Measurements from ENCODE around the gene DYDC1.
"Not testable (repeated sequence)": the region's sequence is repeated elsewhere in the genome, so short reads cannot be mapped to it uniquely, and the experiment has no call there.

DYDC1 gene

GRCh38 chr10:80373502-80373901 lies 16.9 kb upstream of the DYDC1 start:
- Histone ChIP-seq H3K4me1 (ENCODE audit: control insufficient read depth, insufficient read depth, low read length) (no peaks in the 10 kb centered on the region), H3K4me3 (ENCODE audit: low read depth, low read length) (no peak overlapping the region), H3K9me3 (ENCODE audit: control insufficient read depth, insufficient read depth, low read length) (no peaks in the 10 kb centered on the region), H3K27me3 (ENCODE audit: control insufficient read depth, insufficient read depth, low read length) (no peaks in the 10 kb centered on the region), H3K9ac (ENCODE audit: low read depth, low read length) (no peak overlapping the region), H3K36me3 (ENCODE audit: control insufficient read depth, insufficient read depth, low read length) (no peaks in the 10 kb centered on the region)

DNA sequence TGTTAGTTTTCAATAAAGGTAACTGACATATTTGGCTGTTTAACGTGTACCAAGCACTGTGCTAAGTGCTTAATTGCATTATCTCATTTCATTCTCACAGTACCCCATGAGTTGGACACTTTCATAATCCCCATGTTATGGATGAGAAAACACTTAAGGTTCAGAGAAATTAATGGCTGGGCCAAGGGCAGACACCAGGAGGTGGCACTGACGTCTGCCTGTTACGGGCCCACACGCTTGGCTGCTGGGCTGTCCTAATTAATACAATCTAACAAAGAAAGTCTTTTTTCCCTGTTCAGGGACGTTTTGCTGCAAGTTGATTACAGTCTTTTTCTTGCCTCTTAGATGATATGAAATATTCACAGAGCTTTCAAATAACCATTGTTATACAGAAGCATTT lies 16.1 kb upstream of the DYDC1 start:
- no peak overlapping the region for H3K4me3 ChIP-seq (ENCODE audit: low read depth, low read length)
- no peaks in the 10 kb centered on the region for H3K9me3 ChIP-seq (ENCODE audit: control insufficient read depth, insufficient read depth, low read length)
- no peaks in the 10 kb centered on the region for H3K36me3 ChIP-seq (ENCODE audit: control insufficient read depth, insufficient read depth, low read length)
- H3K4me1 ChIP-seq (ENCODE audit: control insufficient read depth, insufficient read depth, low read length) = no peaks in the 10 kb centered on the region
- H3K27me3 ChIP-seq (ENCODE audit: control insufficient read depth, insufficient read depth, low read length) = no peaks in the 10 kb centered on the region
- H3K9ac ChIP-seq (ENCODE audit: low read depth, low read length) = no peak overlapping the region

DNA sequence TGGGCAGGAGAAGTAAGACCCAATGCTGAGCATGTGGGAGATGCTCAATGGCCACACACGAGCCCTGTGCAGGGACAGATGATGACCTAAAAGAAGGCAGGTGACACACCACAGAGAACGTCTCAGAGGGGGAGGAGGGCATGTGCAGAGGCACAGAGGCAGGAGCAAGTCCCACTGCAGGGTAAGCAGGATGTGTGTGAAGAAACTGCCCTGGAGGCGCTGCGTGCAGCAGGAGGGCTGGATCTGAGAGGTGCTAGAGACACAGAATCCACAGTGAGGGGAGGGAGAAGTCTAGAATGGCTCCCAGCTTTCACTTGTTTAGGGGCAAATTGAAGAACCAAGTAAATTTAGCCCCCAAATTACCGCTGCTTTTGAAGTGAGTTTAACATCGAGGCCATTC lies 14.9 kb upstream of the DYDC1 start:
- Histone ChIP-seq H3K9ac (ENCODE audit: low read depth, low read length) (no peak overlapping the region), H3K9me3 (ENCODE audit: control insufficient read depth, insufficient read depth, low read length) (no peaks in the 10 kb centered on the region), H3K4me3 (ENCODE audit: low read depth, low read length) (no peak overlapping the region), H3K36me3 (ENCODE audit: control insufficient read depth, insufficient read depth, low read length) (no peaks in the 10 kb centered on the region), H3K4me1 (ENCODE audit: control insufficient read depth, insufficient read depth, low read length) (no peaks in the 10 kb centered on the region), H3K27me3 (ENCODE audit: control insufficient read depth, insufficient read depth, low read length) (no peaks in the 10 kb centered on the region)

DNA sequence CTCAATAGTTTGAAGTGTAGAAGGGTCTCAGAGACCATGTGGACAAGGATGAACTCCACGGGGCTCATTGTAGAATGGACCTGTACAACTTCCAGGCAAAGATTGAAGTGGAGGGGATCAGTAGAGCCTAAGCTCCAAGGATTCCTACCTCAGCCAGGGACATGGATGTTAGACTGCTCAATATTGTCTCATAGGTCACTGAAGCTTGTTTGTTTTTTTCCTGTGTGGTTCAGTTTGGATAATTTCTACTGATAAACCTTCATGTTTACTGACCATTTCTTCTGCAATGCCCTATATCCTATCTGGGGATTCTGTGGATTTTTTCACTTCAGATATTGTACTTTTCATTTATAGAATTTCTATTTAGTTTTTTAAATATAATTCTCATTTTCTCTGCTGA lies 9.0 kb upstream of the DYDC1 start:
- H3K9ac ChIP-seq (ENCODE audit: low read depth, low read length) = no peak overlapping the region
- H3K27me3 ChIP-seq (ENCODE audit: control insufficient read depth, insufficient read depth, low read length) = no peaks in the 10 kb centered on the region
- no peaks in the 10 kb centered on the region for H3K9me3 ChIP-seq (ENCODE audit: control insufficient read depth, insufficient read depth, low read length)

DNA sequence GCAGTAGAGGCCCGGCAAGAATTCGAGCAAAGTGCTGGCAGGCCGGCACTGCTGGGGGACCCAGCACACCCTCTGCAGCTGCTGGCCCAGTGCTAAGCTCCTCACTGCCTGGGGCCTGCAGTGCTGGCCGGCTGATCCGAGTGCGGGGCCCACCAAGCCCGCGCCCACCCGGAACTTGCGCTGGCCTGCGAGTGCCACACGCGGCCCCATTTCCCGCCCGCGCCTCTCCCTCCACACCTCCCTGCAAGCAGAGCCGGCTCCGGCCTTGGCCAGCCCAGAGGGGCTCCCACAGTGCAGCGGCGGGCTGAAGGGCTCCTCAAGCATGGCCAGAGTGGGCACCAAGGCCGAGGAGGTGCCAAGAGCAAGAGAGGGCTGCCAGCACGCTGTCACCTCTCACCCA lies 3.1 kb upstream of the DYDC1 start:
- Histone ChIP-seq H3K4me1 (ENCODE audit: control insufficient read depth, insufficient read depth, low read length) (peaks cover 4% of the 10 kb centered on the region), H3K27me3 (ENCODE audit: control insufficient read depth, insufficient read depth, low read length) (peaks cover 22% of the 10 kb centered on the region), H3K36me3 (ENCODE audit: control insufficient read depth, insufficient read depth, low read length) (no peaks in the 10 kb centered on the region), H3K4me3 (ENCODE audit: low read depth, low read length) (no peak overlapping the region), H3K9me3 (ENCODE audit: control insufficient read depth, insufficient read depth, low read length) (no peaks in the 10 kb centered on the region), H3K9ac (ENCODE audit: low read depth, low read length) (no peak overlapping the region)

More for the DNA sequence above, 9.0 kb upstream of the DYDC1 start:
- no peak overlapping the region for H3K4me3 ChIP-seq (ENCODE audit: low read depth, low read length)
- no peaks in the 10 kb centered on the region for H3K4me1 ChIP-seq (ENCODE audit: control insufficient read depth, insufficient read depth, low read length)
- H3K36me3 ChIP-seq (ENCODE audit: control insufficient read depth, insufficient read depth, low read length) = no peaks in the 10 kb centered on the region

DNA sequence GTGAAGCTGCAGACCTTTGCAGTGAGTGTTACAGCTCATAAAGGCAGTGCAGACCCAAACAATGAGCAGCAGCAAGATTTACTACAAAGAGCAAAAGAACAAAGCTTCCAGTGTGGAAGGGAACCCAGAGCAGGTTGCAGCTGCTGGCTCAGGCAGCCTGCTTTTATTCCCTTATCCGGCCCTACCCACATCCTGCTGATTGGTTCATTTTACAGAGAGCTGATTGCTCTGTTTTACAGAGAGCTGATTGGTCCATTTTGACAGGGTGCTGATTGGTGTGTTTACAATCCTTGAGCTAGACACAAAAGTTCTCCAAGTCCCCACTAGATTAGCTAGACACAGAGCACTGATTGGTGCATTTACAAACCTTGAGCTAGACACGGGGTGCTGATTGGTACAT lies 2.4 kb upstream of the DYDC1 start:
- not testable (repeated sequence) for H3K4me3 ChIP-seq (ENCODE audit: low read depth, low read length); H3K9me3 ChIP-seq (ENCODE audit: control insufficient read depth, insufficient read depth, low read length); H3K9ac ChIP-seq (ENCODE audit: low read depth, low read length); H3K36me3 ChIP-seq (ENCODE audit: control insufficient read depth, insufficient read depth, low read length); H3K4me1 ChIP-seq (ENCODE audit: control insufficient read depth, insufficient read depth, low read length)
- peaks cover 22% of the 10 kb centered on the region for H3K27me3 ChIP-seq (ENCODE audit: control insufficient read depth, insufficient read depth, low read length)

DNA sequence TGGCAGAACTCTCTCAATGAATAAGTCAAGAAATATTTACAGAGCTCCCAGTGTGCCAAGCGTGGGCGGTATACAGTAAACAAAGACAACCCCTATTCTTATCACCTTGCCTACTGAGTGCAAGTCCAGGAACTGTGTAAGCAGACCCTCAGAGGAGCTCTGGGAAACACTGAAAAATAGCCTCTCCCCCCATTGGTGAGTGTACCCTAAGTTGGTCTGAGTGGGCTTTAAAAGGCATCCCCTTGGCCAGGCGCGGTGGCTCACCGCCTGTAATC lies 1.2 kb upstream of the DYDC1 start:
- no peak overlapping the region for H3K4me3 ChIP-seq (ENCODE audit: low read depth, low read length)
- H3K9ac ChIP-seq (ENCODE audit: low read depth, low read length) = no peak overlapping the region

GRCh38 chr10:80356989-80357850 lies 665 bp upstream of the DYDC1 start:
- Histone ChIP-seq H3K27me3 (ENCODE audit: control insufficient read depth, insufficient read depth, low read length) (peaks cover 22% of the 10 kb centered on the region), H3K9me3 (ENCODE audit: control insufficient read depth, insufficient read depth, low read length) (no peaks in the 10 kb centered on the region), H3K36me3 (ENCODE audit: control insufficient read depth, insufficient read depth, low read length) (no peaks in the 10 kb centered on the region), H3K9ac (ENCODE audit: low read depth, low read length) (peak overlapping the region; percentile 73), H3K4me1 (ENCODE audit: control insufficient read depth, insufficient read depth, low read length) (peaks cover 4% of the 10 kb centered on the region), H3K4me3 (ENCODE audit: low read depth, low read length) (peak overlapping the region; percentile 77)

More for the DNA sequence above, 1.2 kb upstream of the DYDC1 start:
- Histone ChIP-seq H3K9me3 (ENCODE audit: control insufficient read depth, insufficient read depth, low read length) (no peaks in the 10 kb centered on the region), H3K27me3 (ENCODE audit: control insufficient read depth, insufficient read depth, low read length) (peaks cover 22% of the 10 kb centered on the region), H3K4me1 (ENCODE audit: control insufficient read depth, insufficient read depth, low read length) (peaks cover 4% of the 10 kb centered on the region), H3K36me3 (ENCODE audit: control insufficient read depth, insufficient read depth, low read length) (no peaks in the 10 kb centered on the region)

DNA sequence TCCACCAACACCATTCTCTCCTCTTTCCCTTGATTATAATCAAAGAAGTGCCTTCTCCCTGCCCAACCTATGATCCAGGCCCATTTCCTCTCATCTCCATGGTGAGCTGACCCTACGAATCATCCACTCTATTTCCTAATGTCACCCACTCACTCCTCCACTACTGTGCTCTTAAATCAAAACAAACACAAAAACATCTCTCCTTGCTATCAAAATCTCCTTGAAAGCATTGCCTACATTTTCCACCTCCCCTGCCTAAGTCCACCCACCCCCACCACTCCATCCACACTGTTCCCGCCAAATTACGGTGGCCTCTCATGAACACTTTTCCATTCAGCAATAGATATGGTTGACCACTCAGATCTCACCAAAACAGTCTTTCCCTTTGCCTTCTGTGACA lies 5.3 kb downstream of the DYDC1 start:
- Histone ChIP-seq H3K4me3 (ENCODE audit: low read depth, low read length) (no peak overlapping the region), H3K9ac (ENCODE audit: low read depth, low read length) (no peak overlapping the region), H3K27me3 (ENCODE audit: control insufficient read depth, insufficient read depth, low read length) (peaks cover 16% of the 10 kb centered on the region), H3K4me1 (ENCODE audit: control insufficient read depth, insufficient read depth, low read length) (peaks cover 4% of the 10 kb centered on the region), H3K9me3 (ENCODE audit: control insufficient read depth, insufficient read depth, low read length) (no peaks in the 10 kb centered on the region), H3K36me3 (ENCODE audit: control insufficient read depth, insufficient read depth, low read length) (no peaks in the 10 kb centered on the region)

- Histone ChIP-seq H3K4me1 (ENCODE audit: control insufficient read depth, insufficient read depth, low read length) (no peaks in the 10 kb centered on the region), H3K36me3 (ENCODE audit: control insufficient read depth, insufficient read depth, low read length) (no peaks in the 10 kb centered on the region), H3K9ac (ENCODE audit: low read depth, low read length) (no peak overlapping the region), H3K27me3 (ENCODE audit: control insufficient read depth, insufficient read depth, low read length) (peaks cover 6% of the 10 kb centered on the region), H3K9me3 (ENCODE audit: control insufficient read depth, insufficient read depth, low read length) (no peaks in the 10 kb centered on the region), H3K4me3 (ENCODE audit: low read depth, low read length) (no peak overlapping the region)
Measured at GRCh38 chr10:80350251-80350650, 6.3 kb downstream of the DYDC1 start.

GRCh38 chr10:80344912-80345311 lies 11.6 kb downstream of the DYDC1 start:
- no peak overlapping the region for H3K4me3 ChIP-seq (ENCODE audit: low read depth, low read length)
- no peak overlapping the region for H3K9ac ChIP-seq (ENCODE audit: low read depth, low read length)
- no peaks in the 10 kb centered on the region for H3K9me3 ChIP-seq (ENCODE audit: control insufficient read depth, insufficient read depth, low read length)
- no peaks in the 10 kb centered on the region for H3K36me3 ChIP-seq (ENCODE audit: control insufficient read depth, insufficient read depth, low read length)
- H3K27me3 ChIP-seq (ENCODE audit: control insufficient read depth, insufficient read depth, low read length) = no peaks in the 10 kb centered on the region
- no peaks in the 10 kb centered on the region for H3K4me1 ChIP-seq (ENCODE audit: control insufficient read depth, insufficient read depth, low read length)

- H3K4me3 ChIP-seq (ENCODE audit: low read depth, low read length) = no peak overlapping the region
- no peak overlapping the region for H3K9ac ChIP-seq (ENCODE audit: low read depth, low read length)
- no peaks in the 10 kb centered on the region for H3K9me3 ChIP-seq (ENCODE audit: control insufficient read depth, insufficient read depth, low read length)
- no peaks in the 10 kb centered on the region for H3K36me3 ChIP-seq (ENCODE audit: control insufficient read depth, insufficient read depth, low read length)
- no peaks in the 10 kb centered on the region for H3K27me3 ChIP-seq (ENCODE audit: control insufficient read depth, insufficient read depth, low read length)
- no peaks in the 10 kb centered on the region for H3K4me1 ChIP-seq (ENCODE audit: control insufficient read depth, insufficient read depth, low read length)
Measured at GRCh38 chr10:80344276-80344675, 12.3 kb downstream of the DYDC1 start.

Data from iPS-15b (cell line).